AG04449 (cell line): ENCODE measurements around the gene CCDC57.

Source experiments
- CTCF ChIA-PET: fragments of 350-600 bp; formaldehyde crosslinking; extraction: SDS; loops from one replicate; lab custom pipeline; 2021; ENCODE audit warnings: antibody characterized with exemption; lab: Yijun Ruan, JAX
- POLR2A ChIA-PET: fragments of 400-600, 350-600 bp; formaldehyde crosslinking; extraction: SDS; loops from one replicate; lab custom pipeline; 2020; ENCODE audit warnings: antibody characterized with exemption, inconsistent platforms; lab: Yijun Ruan, JAX
- DNase-seq: peaks from one replicate; pipeline ENCODE4 v3.0.0-alpha.2; 2010; ENCODE audit warnings: low read depth, low spot score
- H3K4me3 ChIP-seq: 2 replicates; pipeline ENCODE4 v1.5.1; 2011; ENCODE audit warnings: low read depth, mild to moderate bottlenecking, control low read depth, low read length
- TF ChIP-seq, protein P1 (sequence below): IDR thresholded peaks from one replicate; pipeline ENCODE4 v1.5.1; 2011; ENCODE audit warnings: mild to moderate bottlenecking, moderate library complexity, low read length, control low read depth, inconsistent platforms; ENCODE audit not compliant: insufficient read depth; ENCODE audit errors: missing control alignments

The CCDC57 gene

DNA sequence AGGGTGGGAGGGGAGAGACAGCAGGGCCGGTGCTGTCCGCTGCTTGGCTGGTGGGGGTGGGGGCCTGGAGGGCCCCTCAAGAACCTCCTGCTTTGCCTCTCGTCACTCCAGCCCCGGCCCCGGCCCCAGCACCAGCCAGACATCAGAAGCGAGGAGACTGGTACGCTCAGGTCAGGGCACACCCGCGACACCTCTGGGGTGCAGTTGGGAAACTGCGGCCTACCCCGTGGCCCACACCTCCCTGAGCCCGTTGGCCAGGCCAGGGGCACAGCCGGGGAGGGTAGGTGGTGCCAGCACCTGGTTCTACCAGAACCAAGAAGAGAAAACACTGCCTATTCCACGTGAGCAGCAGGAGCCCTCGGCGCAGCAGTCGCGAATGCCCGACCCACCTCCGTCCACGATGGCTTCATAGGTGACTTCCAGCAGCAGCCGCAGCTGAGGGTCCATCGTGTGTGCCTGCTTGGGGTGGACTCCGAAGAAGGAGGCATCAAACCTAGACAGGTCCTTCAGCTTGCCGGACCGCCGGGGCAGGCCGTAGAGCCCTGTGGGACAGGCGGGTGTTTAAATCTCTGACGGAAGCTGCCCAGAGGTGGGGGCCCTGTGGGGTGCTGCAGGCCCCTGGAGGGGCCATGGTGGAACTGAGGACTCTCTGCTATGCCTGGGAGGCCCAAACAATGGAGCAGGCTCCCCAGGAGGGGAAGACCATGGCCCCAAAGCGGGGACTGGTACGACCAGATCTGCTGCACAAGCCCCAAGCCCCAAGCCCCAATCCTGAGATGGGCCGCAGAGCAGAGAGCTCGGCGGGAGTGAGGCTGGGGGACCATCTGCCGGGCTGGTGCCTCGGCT is 117.5 kb downstream of the CCDC57 start:
- ChIA-PET POLR2A (interaction anchor here (0.7 to 1.3 kb wide), 2 partner anchors 29 to 116 kb away, joined by 3 to 4 read pairs; no protein-coding TSS in a partner anchor), CTCF (interaction anchor here (0.9 to 1.2 kb wide), 3 partner anchors 23 to 111 kb away, joined by 3 to 4 read pairs (median 3); no protein-coding TSS in a partner anchor)
- no peak for DNase-seq

GRCh38 chr17:82092995-82093751 is 119.5 kb downstream of the CCDC57 start:
- CTCF ChIA-PET, result no interaction called here
- no peak for DNase-seq
- POLR2A ChIA-PET, result no interaction called here
- no peak overlapping the region for H3K4me3 ChIP-seq
- TF ChIP-seq, protein P1, sequence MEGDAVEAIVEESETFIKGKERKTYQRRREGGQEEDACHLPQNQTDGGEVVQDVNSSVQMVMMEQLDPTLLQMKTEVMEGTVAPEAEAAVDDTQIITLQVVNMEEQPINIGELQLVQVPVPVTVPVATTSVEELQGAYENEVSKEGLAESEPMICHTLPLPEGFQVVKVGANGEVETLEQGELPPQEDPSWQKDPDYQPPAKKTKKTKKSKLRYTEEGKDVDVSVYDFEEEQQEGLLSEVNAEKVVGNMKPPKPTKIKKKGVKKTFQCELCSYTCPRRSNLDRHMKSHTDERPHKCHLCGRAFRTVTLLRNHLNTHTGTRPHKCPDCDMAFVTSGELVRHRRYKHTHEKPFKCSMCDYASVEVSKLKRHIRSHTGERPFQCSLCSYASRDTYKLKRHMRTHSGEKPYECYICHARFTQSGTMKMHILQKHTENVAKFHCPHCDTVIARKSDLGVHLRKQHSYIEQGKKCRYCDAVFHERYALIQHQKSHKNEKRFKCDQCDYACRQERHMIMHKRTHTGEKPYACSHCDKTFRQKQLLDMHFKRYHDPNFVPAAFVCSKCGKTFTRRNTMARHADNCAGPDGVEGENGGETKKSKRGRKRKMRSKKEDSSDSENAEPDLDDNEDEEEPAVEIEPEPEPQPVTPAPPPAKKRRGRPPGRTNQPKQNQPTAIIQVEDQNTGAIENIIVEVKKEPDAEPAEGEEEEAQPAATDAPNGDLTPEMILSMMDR, result no peak

More for the DNA sequence above, 117.5 kb downstream of the CCDC57 start:
- TF ChIP-seq, protein P1, result no peak
- peak overlapping the region; percentile 6; the same call in 1 of the 2 replicates for H3K4me3 ChIP-seq

- no peak for DNase-seq
- ChIA-PET CTCF (no interaction called here), POLR2A (no interaction called here)
- TF ChIP-seq, protein P1, result no peak
- no peak overlapping the region for H3K4me3 ChIP-seq
Observed at GRCh38 chr17:82092628-82092994, 120.0 kb downstream of the CCDC57 start.

DNA sequence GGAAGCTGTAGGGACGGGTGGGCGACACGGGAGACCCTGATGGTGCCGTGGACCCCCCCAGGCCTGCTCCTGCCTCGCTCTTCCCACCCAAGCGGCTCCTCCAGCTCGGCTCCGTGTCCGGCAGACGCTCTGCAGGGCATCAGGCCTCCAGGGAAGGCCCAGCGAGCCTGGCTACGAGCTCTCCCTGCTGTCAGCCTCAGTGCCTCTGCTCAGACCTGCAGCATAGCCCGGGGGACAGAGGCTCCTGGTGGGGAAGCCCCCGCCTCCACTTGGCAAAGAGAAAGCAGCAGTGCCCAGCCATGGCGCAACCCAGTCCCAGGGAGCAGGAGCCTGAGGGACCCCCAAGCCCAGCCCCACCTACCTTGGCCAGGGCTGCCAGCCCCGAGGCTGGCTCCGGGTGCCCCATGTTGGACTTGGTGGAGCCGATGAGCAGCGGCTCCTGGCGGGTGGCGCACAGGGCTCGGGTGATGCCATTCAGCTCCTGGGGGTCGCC is 120.5 kb downstream of the CCDC57 start:
- no peak for DNase-seq
- TF ChIP-seq, protein P1, result no peak
- no peak overlapping the region for H3K4me3 ChIP-seq
- ChIA-PET POLR2A (no interaction called here), CTCF (no interaction called here)

DNA sequence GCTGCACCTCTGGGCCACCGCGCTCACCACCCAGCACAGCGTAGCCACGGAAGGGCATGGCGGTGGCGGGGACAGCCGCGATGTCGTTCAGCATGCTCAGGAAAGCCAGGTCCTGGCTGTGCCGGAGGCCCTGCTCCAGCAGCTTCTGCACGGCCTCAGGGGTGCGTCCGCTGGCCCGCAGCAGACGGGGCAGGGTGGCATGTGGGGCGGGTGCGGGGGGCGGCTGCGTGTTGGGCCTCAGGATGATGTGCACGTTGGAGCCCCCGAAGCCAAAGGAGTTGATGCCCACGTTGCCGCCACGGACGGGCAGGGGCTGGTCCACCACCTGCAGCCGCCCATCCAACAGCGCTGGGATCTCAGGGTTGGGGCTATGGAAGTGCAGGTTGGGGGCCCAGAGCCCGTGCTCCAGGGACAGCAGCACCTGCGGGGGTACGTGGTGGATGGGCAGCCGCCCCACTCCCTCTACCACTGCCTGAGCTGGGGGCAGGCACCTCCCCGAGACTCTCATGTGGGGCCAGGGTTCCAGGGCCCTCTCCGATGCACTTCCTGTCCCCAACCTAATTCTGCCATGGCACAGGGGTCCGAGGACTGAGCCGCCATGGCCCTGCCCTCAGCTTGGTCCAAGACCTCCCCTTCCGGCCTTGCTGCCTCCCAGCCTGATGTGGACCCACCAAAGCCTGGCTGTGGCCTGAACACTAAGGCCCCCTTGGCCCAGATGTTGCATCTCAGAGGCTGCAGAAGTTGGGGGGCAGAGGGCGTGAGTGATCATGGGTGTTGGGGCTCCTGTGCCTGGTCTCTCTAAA is 121.2 kb downstream of the CCDC57 start:
- CTCF ChIA-PET, result no interaction called here
- no peak for DNase-seq
- TF ChIP-seq, protein P1, result no peak
- no peak overlapping the region for H3K4me3 ChIP-seq
- POLR2A ChIA-PET, result no interaction called here
